HL-60 (cell line): ENCODE results near the gene E2F7.

Source experiments
- CTCF ChIP-seq: IDR thresholded peaks from one replicate; pipeline ENCODE4 v1.5.1; 2011; ENCODE audit warnings: low read length, control low read depth, inconsistent platforms; ENCODE audit not compliant: insufficient read depth
- GABPA ChIP-seq: IDR thresholded peaks from 2 replicates; pipeline ENCODE4 v1.6.1; 2012; ENCODE audit warnings: low read depth
- POLR2AphosphoS5 ChIP-seq: IDR thresholded peaks from 2 replicates; pipeline ENCODE4 v1.6.1; 2012; ENCODE audit warnings: low read depth
- SPI1 ChIP-seq: IDR thresholded peaks from 2 replicates; pipeline ENCODE4 v1.6.1; 2012; ENCODE audit warnings: low read depth, mild to moderate bottlenecking, borderline replicate concordance
- TF ChIP-seq, protein P1 (sequence below): IDR thresholded peaks from 2 replicates; pipeline ENCODE4 v1.6.1; 2012; ENCODE audit warnings: low read depth; ENCODE audit not compliant: insufficient replicate concordance

DNA sequence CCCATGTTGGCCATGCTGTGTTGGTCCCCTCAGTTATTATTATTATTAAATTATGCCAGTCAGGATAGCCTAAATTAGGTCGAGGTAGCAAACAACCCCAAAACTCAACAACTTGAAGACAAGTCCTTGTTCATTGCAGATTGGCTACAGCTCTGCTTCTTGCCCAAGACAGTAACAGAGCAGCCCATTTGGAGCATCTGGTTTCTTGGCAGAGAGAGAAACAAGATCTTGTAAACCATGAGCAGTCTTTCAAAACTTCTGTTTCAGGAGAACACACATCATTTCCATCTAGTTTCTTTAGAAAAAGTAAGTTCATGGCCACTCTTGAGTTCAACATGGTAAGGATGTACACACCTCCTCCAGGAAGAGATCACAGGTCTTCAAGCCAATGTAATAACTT lies 52.3 kb downstream of the E2F7 start:
- TF ChIP-seq CTCF, result no peak
- TF ChIP-seq POLR2AphosphoS5, result no peak
- TF ChIP-seq, protein P1, sequence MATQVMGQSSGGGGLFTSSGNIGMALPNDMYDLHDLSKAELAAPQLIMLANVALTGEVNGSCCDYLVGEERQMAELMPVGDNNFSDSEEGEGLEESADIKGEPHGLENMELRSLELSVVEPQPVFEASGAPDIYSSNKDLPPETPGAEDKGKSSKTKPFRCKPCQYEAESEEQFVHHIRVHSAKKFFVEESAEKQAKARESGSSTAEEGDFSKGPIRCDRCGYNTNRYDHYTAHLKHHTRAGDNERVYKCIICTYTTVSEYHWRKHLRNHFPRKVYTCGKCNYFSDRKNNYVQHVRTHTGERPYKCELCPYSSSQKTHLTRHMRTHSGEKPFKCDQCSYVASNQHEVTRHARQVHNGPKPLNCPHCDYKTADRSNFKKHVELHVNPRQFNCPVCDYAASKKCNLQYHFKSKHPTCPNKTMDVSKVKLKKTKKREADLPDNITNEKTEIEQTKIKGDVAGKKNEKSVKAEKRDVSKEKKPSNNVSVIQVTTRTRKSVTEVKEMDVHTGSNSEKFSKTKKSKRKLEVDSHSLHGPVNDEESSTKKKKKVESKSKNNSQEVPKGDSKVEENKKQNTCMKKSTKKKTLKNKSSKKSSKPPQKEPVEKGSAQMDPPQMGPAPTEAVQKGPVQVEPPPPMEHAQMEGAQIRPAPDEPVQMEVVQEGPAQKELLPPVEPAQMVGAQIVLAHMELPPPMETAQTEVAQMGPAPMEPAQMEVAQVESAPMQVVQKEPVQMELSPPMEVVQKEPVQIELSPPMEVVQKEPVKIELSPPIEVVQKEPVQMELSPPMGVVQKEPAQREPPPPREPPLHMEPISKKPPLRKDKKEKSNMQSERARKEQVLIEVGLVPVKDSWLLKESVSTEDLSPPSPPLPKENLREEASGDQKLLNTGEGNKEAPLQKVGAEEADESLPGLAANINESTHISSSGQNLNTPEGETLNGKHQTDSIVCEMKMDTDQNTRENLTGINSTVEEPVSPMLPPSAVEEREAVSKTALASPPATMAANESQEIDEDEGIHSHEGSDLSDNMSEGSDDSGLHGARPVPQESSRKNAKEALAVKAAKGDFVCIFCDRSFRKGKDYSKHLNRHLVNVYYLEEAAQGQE, result no peak
- no peak for TF ChIP-seq SPI1
- TF ChIP-seq GABPA, result no peak
